Astrocyte (in vitro differentiated cells and primary cell): ENCODE results near the gene ARSK. TPM values are rescaled to one million over a fixed set of nuclear protein-coding genes. Genes with fewer than 3 reads are reported as not detected.

ENCODE experiments used
- DNase-seq: peaks from one replicate; pipeline ENCODE4 v3.0.0-alpha.2; 2010; ENCODE audit warnings: low read depth
- FAIRE-seq: peaks from 2 replicates; lab custom pipeline; 2011; peaks lifted over from hg19 to GRCh38; lab: Jason Lieb, UNC
- H2AFZ ChIP-seq: 2 replicates; pipeline ENCODE4 v1.6.0; 2012; ENCODE audit warnings: low read depth, low read length, inconsistent platforms
- H3K27ac ChIP-seq: 2 replicates; pipeline ENCODE4 v1.5.1; 2011; ENCODE audit warnings: low read depth, low read length, inconsistent platforms
- H3K27me3 ChIP-seq: 2 replicates; pipeline ENCODE4 v1.6.0; 2011; ENCODE audit warnings: low read length, inconsistent platforms; ENCODE audit not compliant: insufficient read depth
- H3K36me3 ChIP-seq: 2 replicates; pipeline ENCODE4 v1.5.1; 2011; ENCODE audit warnings: low read length, inconsistent platforms; ENCODE audit not compliant: insufficient read depth
- H3K4me1 ChIP-seq: 2 replicates; pipeline ENCODE4 v1.5.1; 2011; ENCODE audit warnings: low read length, inconsistent platforms; ENCODE audit not compliant: insufficient read depth
- H3K4me2 ChIP-seq: 2 replicates; pipeline ENCODE4 v1.6.0; 2012; ENCODE audit warnings: low read length, inconsistent platforms
- H3K4me3 ChIP-seq: 2 replicates; pipeline ENCODE4 v1.5.1; 2011; ENCODE audit warnings: low read depth, mild to moderate bottlenecking, low read length, inconsistent platforms; ENCODE audit not compliant: insufficient read depth
- H3K79me2 ChIP-seq: 2 replicates; pipeline ENCODE4 v1.6.0; 2012; ENCODE audit warnings: mild to moderate bottlenecking, low read length, inconsistent platforms; ENCODE audit not compliant: insufficient read depth
- H3K9ac ChIP-seq: 2 replicates; pipeline ENCODE4 v1.6.0; 2012; ENCODE audit warnings: mild to moderate bottlenecking, low read length, inconsistent platforms
- H3K9me3 ChIP-seq: 2 replicates; pipeline ENCODE4 v1.5.1; 2012; ENCODE audit warnings: low read depth, mild to moderate bottlenecking, low read length, inconsistent platforms; ENCODE audit not compliant: insufficient read depth
- H4K20me1 ChIP-seq: 2 replicates; pipeline ENCODE4 v1.6.0; 2012; ENCODE audit warnings: low read length, inconsistent platforms; ENCODE audit not compliant: insufficient read depth
- H3K27ac Mint-ChIP-seq: one replicate; pipeline ENCODE4 v1.8.0; 2021; ENCODE audit warnings: mild to moderate bottlenecking, mixed read lengths; ENCODE audit not compliant: unreplicated experiment
- H3K27me3 Mint-ChIP-seq: one replicate; pipeline ENCODE4 v1.8.0; 2021; ENCODE audit warnings: low read depth, mixed read lengths; ENCODE audit not compliant: unreplicated experiment
- H3K36me3 Mint-ChIP-seq: one replicate; pipeline ENCODE4 v1.8.0; 2021; ENCODE audit warnings: low read depth, mixed read lengths; ENCODE audit not compliant: unreplicated experiment
- H3K4me1 Mint-ChIP-seq: one replicate; pipeline ENCODE4 v1.8.0; 2021; ENCODE audit warnings: low read depth, mixed read lengths; ENCODE audit not compliant: unreplicated experiment
- H3K4me3 Mint-ChIP-seq: one replicate; pipeline ENCODE4 v1.8.0; 2021; ENCODE audit warnings: mild to moderate bottlenecking, moderate library complexity, mixed read lengths; ENCODE audit not compliant: unreplicated experiment
- H3K9me3 Mint-ChIP-seq: one replicate; pipeline ENCODE4 v1.8.0; 2021; ENCODE audit warnings: mild to moderate bottlenecking, mixed read lengths; ENCODE audit not compliant: unreplicated experiment
- EZH2 ChIP-seq: IDR thresholded peaks from 2 replicates; pipeline ENCODE4 v1.6.1; 2012; ENCODE audit warnings: mild to moderate bottlenecking, low read length, inconsistent platforms; ENCODE audit not compliant: insufficient read depth
- total RNA-seq: library from RNA; stranded (reverse); gene quantifications from 2 replicates; pipeline ENCODE4 v1.2.1, GENCODE V29; 2021
- TF ChIP-seq, protein P1 (sequence below): IDR thresholded peaks from 2 replicates; pipeline ENCODE4 v1.5.1; 2011; ENCODE audit warnings: low read depth, mild to moderate bottlenecking, inconsistent platforms, low read length, moderate library complexity; ENCODE audit not compliant: insufficient read depth

Gene ARSK
- total RNA-seq, 1 donor from 2014 or later, result 9.0 TPM

DNA sequence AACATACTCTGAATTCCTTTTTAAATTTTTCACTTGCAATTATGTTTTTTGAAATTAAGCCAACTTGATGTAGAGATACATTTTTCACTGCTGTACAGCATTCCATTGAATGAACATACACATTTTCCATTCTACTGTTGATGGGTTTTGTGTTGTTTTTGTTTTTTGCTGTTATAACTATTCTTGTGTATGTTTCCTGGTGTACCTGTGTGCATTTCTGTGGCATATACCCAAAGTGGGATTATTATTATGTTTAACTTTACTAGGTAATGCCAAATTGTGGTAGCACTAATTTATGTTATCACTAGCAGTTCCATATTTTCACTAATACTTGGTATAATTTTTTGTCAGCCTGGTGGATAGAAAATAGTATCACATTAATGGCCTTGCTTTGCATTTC is 94.4 kb downstream of the ARSK start:
- no peak overlapping the region for H3K9ac ChIP-seq
- no peak for FAIRE-seq
- H3K27ac Mint-ChIP-seq, result no peak overlapping the region
- no peaks in the 10 kb centered on the region for H3K27me3 ChIP-seq
- H3K27me3 Mint-ChIP-seq, result no peaks in the 10 kb centered on the region
- no peaks in the 10 kb centered on the region for H4K20me1 ChIP-seq
- no peaks in the 10 kb centered on the region for H3K9me3 ChIP-seq
- H3K9me3 Mint-ChIP-seq, result no peaks in the 10 kb centered on the region
- TF ChIP-seq EZH2, result no peak
- TF ChIP-seq, protein P1, sequence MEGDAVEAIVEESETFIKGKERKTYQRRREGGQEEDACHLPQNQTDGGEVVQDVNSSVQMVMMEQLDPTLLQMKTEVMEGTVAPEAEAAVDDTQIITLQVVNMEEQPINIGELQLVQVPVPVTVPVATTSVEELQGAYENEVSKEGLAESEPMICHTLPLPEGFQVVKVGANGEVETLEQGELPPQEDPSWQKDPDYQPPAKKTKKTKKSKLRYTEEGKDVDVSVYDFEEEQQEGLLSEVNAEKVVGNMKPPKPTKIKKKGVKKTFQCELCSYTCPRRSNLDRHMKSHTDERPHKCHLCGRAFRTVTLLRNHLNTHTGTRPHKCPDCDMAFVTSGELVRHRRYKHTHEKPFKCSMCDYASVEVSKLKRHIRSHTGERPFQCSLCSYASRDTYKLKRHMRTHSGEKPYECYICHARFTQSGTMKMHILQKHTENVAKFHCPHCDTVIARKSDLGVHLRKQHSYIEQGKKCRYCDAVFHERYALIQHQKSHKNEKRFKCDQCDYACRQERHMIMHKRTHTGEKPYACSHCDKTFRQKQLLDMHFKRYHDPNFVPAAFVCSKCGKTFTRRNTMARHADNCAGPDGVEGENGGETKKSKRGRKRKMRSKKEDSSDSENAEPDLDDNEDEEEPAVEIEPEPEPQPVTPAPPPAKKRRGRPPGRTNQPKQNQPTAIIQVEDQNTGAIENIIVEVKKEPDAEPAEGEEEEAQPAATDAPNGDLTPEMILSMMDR, result no peak
- peaks cover 6% of the 10 kb centered on the region for H3K4me1 ChIP-seq
- H3K4me3 Mint-ChIP-seq, result no peak overlapping the region
- no peaks in the 10 kb centered on the region for H3K4me1 Mint-ChIP-seq
- H3K4me2 ChIP-seq, result no peak overlapping the region
- no peak overlapping the region for H3K4me3 ChIP-seq
- no peaks in the 10 kb centered on the region for H3K36me3 ChIP-seq
- H2AFZ ChIP-seq, result no peak overlapping the region
- no peaks in the 10 kb centered on the region for H3K79me2 ChIP-seq
- H3K27ac ChIP-seq, result no peak overlapping the region
- H3K36me3 Mint-ChIP-seq, result no peaks in the 10 kb centered on the region
- DNase-seq, result no peak

DNA sequence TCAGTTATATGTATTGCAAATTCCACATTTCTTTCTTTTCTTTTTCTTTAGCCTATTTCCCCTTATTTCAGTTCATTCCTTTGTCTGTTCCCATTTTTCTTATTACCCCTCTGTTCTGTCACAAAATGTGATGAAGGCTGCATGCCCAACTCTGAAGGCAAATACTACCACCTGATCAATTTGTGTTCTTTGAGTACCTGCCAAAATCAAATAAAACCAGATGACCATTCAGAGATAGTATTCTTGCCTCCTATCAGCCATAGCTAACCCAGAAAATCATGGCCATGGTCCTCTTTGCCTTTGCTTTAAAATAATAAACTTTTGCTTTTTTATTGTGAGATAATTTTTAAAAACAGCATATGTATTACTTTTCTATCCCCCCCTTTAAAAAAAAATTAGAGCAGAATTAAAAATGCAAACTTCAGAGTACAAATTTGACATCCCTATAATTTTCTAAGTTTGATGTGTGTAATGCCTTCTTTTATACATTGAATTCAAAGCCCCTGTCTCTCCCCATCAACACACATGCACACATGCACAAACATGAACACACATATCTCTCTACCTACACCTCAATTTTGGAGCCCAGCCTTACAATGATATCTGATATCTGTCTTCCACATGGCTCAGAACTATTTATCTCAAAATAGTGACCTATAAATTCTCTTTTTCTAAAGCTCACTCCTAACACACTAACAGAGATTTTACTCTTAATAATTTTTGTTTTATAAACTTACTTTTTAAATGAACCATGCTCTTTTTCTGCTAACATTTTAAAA is 95.1 kb downstream of the ARSK start:
- H3K27me3 ChIP-seq, result no peaks in the 10 kb centered on the region
- H3K4me1 ChIP-seq, result peaks cover 6% of the 10 kb centered on the region
- no peaks in the 10 kb centered on the region for H3K9me3 ChIP-seq
- H3K4me3 Mint-ChIP-seq, result no peak overlapping the region
- H3K79me2 ChIP-seq, result no peaks in the 10 kb centered on the region
- no peak overlapping the region for H3K9ac ChIP-seq
- H3K27me3 Mint-ChIP-seq, result no peaks in the 10 kb centered on the region
- FAIRE-seq (no peak), DNase-seq (no peak)
- no peak overlapping the region for H3K4me2 ChIP-seq
- H3K4me1 Mint-ChIP-seq, result no peaks in the 10 kb centered on the region
- H3K36me3 ChIP-seq, result no peaks in the 10 kb centered on the region
- no peaks in the 10 kb centered on the region for H3K36me3 Mint-ChIP-seq
- H3K4me3 ChIP-seq, result no peak overlapping the region
- H3K27ac ChIP-seq, result no peak overlapping the region
- no peaks in the 10 kb centered on the region for H4K20me1 ChIP-seq
- H2AFZ ChIP-seq, result no peak overlapping the region
- TF ChIP-seq EZH2, result no peak
- TF ChIP-seq, protein P1, result no peak
- H3K9me3 Mint-ChIP-seq, result no peaks in the 10 kb centered on the region
- H3K27ac Mint-ChIP-seq, result no peak overlapping the region

DNA sequence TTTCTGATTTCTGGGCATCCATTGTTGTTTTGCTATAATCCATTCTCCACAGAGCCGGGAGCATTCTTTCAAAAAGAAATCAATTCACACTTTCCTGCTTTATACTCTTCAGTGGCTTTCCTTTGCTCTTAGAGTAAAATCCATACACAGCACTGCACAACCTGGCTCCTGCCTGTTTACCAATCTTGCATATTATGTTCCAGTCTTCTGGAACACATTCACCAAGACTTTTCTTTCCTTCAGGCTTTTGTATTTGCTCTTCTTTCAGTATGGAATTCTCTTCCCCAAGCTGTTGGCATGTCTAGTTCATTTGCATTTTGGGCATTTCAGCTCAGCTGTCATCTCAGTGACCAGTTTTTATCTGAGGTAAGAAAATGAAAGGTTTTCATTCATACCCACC is 97.9 kb downstream of the ARSK start:
- H3K27me3 Mint-ChIP-seq, result no peaks in the 10 kb centered on the region
- no peak overlapping the region for H3K4me3 Mint-ChIP-seq
- Histone ChIP-seq H3K9ac (no peak overlapping the region), H3K36me3 (no peaks in the 10 kb centered on the region), H3K4me3 (no peak overlapping the region), H3K4me1 (no peaks in the 10 kb centered on the region), H4K20me1 (no peaks in the 10 kb centered on the region), H2AFZ (no peak overlapping the region), H3K4me2 (no peak overlapping the region), H3K79me2 (no peaks in the 10 kb centered on the region), H3K27me3 (no peaks in the 10 kb centered on the region), H3K27ac (no peak overlapping the region), H3K9me3 (no peaks in the 10 kb centered on the region)
- no peak for TF ChIP-seq EZH2
- TF ChIP-seq, protein P1, result no peak
- H3K9me3 Mint-ChIP-seq, result no peaks in the 10 kb centered on the region
- FAIRE-seq (no peak), DNase-seq (no peak)
- H3K27ac Mint-ChIP-seq, result no peak overlapping the region
- no peaks in the 10 kb centered on the region for H3K4me1 Mint-ChIP-seq
- no peaks in the 10 kb centered on the region for H3K36me3 Mint-ChIP-seq
